GM21576 (cell line): ENCODE data around the gene PARD3.

ENCODE experiments used
- ATAC-seq: cut with Tn5 transposase; IDR thresholded peaks from one replicate; pipeline ENCODE4 v1.9.1; 2021; ENCODE audit warnings: mild to moderate bottlenecking, moderate library complexity; ENCODE audit not compliant: unreplicated experiment

PARD3 gene

DNA sequence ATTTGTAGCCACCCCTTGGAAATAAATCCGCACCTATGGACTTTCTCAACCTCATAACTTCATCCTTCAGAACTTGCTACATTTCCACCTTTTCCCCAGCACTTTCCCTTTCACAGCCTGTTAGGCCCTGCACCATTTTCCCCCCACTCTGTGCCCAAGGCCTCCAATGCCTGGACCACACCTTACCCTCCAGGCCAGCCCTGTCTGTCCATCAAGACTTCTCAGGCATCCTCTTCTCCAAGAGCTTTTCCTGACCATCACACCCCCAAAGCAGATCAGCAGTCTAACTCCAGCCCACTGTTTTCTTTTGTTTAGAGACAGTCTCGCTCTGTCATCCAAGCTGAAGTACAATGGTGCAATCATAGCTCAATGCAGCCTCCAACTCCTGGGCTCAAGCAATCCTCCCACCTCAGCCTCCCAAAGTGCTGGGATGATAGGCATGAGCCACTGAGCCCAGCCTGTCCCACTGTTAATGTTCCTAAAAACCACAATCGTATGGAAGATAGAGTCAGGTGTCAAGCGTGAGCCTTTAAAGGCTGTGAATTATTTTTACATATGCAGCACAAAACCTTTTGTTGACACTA is 116.8 kb downstream of the PARD3 start:
- no peak for ATAC-seq

DNA sequence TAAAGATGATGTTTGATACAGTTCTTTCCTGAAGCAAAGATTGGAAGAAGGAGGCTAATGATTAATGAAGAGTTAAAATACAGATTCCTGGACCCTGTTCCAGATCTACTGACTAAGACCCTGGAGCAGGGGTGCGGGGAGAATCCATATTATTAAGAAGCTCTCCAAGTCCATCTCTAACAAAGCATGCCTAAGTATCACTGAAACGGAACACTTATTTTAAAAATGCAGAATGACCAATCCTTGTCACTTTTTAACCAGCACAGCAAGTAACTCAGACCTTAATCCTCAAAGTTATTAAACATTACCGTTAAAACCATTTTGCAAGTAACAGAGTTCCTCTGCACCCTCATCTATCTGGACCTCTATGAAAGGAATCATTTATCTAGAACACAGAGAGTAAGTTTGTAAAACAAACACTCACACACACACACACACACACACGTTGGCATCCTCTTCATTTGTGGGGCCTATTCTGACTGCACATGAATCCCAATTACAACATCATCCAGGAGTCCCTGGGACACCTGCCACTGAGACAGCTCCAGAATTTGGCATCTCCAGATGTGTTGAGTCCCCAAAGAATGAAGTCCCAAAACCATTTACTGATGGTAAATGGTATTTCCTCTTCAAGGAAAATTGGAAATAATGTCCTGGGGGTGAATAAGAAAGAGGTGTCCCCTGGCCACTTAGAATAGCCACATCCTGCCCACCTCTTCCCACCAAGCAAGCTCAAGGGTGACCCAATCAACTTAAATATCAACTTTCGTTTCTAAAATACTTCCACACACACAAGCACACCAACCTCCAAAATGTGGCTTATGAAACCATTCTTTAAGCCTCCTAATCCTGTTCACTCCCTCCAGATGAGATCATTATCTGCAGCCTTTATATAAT is 117.5 kb downstream of the PARD3 start:
- ATAC-seq, result no peak

DNA sequence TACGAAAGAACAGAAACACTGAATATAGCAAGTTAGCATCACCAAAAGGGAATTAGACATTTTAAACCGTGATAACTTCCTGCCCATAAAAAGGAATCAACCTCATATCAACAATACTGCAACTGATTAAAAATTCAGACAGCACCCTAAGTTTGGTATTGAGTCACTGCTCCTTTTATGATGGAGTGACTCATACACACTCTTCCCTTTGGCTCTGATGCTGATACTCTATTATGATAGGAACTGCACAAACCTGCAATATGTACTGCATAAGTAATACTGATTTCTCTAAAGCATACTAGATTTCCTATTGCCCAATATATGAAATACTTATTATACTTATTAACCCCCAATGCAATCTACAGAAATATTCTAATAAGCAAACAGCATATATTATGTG is 118.7 kb downstream of the PARD3 start:
- no peak for ATAC-seq

DNA sequence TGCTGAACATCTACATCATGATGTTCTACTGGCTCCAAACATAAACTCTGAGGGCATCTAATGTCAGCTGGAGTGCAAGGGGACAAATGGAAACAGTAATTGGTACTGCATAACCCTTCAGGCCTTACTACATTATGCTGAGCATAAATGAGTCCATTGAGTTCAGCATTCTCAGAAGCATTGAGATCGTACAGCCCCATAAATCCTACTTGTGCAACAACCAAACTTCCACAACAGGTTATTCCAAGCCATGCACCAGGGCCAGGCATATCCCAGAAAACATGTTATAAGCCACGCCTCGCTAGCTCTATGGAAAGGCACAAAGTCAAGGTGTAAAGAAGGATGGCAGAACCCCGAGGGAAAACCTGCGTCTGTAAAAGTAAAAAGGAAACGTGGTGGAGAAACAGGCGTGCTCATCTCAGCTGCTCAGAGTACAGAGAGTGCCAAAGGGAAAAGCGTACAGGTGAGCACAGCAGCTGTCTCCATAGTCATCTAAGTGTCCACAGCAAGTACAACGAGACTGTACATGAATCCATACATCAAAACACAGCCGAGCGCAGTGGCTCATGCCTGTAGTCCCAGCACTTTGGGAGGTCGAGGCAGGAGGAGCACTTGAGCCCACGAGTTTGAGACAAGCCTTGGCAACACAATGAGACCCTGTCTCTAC is 124.6 kb downstream of the PARD3 start:
- ATAC-seq, result no peak

DNA sequence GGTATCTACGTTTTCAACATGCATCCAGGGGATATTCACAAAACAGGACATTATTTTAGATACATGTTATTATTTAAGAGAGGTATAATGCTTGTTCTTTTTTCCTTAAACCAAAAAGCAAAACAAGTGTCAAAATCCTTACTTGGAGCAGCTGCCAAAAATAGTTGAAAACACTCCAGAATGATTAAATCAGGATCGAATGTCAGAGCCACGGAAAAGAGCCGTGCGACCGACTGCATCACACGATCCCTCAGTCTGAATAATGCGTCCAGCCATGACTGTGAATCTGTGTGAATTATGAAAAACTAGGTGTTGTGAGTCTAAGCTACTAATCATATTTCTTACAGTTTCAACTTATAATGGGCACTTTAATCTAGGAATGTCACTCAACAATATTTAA is 126.0 kb downstream of the PARD3 start:
- ATAC-seq, result no peak

DNA sequence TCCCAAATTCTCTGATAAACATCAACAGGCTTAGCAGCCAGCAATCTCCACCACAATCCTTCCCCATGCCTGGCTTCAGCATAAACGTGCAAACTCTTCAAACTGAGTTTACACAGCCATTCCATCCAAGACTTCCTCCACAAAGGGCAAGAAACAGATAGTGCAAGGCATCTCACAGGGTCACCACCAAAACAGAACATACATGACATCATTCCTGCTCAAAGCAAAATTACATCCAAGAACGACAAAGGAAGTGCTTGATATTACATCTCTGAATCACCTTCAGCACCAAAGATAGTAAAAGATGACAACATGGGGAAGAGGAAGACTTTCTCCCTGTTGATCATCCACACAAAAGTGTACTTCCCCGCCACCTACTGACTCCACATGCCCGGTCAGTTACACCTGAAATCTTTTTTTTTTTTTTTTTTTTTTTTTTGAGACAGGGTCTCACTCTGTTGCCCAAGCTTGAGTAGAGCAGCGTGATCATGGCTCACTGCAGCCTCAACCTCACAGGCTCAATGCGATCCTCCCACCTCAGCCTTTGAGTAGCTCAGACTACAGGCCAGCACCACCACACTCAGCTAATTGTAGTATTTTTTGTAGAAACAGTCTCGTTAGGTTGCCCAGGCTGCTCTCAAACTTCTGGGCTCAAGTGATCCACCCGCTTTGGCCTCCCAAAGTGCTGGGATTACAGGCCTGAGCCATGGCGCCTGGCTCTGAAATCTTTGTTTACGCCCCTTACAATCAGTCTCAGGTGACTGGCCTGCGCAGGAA is 127.5 kb downstream of the PARD3 start:
- ATAC-seq, result no peak

DNA sequence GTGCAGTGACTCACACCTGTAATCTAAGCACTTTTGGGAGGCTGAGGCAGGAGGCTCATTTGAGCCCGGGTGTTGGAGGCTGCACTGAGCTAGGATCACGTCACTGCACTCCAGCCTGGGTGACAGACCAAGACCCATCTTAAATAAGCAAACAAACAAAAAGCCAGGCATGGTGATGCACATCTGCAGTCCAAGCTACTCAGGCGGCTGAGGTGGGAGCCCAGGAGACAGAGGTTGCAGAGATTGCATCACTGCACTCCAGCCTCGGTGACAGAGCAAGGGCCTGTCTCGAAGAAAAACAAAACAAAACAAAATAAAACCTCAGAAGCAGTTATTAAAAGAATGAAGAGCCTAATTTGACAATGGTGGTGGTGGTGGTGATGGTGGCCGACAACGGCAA is 132.5 kb downstream of the PARD3 start:
- no peak for ATAC-seq

DNA sequence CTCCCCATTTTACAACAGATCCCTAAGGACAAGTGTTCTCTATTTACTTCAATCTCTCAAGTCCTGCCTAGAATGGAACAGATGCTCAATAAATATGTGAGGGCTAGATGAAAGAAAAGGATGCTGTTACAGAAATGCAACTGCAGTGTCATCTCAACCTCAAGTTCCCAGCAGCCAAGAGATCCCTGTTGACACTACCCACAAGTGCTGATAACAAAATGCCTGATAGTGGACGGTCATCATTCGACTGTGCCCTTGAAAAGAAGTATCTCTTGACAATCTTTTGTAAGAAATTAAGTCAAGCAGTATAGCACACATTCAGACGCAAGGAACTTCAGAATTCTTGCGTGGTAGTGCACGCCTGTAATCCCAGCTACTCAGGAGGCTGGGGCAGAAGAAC is 133.2 kb downstream of the PARD3 start:
- ATAC-seq, result no peak

DNA sequence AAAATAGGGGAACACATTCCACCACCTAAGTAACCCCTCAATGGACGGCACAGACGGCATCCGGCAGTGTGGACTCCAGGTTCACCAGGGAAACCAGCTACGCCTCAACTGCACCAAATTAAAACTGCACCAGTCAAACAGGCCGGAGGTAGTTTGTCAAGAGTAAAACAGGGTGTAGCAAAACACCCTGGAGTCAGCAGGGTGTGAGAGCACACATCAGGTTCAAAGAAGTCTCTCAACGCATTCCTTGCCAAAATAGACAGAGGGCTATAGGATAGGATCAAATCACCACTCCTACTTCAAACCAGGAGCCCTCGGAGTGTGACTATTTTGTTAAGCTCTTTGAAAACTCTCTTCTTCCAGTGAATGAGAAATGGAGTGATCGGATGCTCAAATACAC is 135.9 kb downstream of the PARD3 start:
- no peak for ATAC-seq

DNA sequence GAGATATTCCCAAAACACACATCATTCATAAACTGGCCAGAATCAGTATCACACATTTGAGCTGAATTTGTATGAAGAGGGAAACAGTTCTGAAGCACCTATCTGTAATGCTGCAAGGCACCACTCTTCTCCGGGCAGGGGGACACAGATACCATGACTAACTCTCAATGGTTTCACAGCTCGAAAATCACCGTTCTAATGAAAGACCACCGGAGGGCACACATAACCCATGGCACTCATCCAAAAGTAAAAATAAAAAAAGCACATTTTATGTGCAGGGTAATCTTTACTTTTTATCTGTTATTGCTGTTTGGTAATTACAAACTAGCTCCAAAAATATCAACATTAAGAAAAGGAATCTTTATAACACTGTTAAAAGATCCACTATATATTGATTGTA is 137.5 kb downstream of the PARD3 start:
- no peak for ATAC-seq

DNA sequence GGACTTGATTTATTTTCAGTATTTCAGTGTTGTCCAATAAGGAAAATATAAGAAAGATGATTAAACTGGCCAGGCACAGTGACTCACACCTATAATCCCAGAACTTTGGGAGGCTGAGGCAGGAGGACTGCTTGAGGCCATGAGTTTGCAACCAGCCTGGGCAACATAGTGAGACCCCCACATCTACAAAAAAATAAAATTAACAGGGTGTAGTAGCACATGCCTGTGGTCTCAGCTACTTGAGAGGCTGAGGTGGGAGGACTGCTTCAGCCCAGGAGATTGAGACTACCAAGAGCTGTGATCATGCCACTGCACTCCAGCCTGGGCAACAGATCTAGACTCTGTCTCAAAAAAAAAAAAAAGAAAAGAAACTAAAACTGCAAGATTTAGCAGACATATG is 138.0 kb downstream of the PARD3 start:
- no peak for ATAC-seq

DNA sequence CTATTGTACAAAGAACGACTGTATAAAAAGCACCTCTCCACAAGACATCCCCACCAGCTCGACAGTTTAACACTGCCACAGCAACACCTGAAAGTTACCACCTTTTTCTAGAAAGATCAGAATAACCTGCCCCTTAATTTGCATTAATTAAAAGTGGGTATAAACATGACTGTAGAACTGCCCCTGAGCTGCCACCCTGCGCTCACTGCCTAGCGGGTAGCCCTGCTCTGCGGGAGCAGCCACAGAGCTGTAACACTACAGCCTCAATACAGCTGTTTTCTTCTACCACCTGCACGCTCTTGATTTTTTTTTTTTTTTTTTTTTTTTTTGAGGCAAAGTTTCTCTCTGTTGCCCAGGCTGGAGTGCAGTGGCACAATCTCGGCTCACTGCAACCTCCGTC is 140.9 kb downstream of the PARD3 start:
- no peak for ATAC-seq

DNA sequence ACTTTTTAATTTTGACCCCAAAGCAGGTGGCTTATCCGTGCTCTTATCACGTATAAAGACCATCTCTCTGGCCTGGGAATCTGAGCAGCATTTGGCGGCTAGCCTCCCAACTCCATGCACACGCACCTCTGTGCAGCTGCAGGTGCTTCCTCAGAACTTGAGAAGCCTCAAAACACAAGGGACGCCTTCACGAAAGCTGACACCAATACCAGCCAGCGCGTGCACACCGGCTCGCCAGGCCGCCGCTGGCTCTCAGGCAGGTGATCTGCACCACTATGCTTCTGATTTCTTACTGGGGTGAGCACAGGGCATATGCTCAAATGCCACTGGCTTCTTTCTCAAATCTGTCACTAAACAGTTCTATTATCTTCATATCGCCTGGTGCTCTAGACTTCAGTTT is 145.0 kb downstream of the PARD3 start:
- no peak for ATAC-seq

DNA sequence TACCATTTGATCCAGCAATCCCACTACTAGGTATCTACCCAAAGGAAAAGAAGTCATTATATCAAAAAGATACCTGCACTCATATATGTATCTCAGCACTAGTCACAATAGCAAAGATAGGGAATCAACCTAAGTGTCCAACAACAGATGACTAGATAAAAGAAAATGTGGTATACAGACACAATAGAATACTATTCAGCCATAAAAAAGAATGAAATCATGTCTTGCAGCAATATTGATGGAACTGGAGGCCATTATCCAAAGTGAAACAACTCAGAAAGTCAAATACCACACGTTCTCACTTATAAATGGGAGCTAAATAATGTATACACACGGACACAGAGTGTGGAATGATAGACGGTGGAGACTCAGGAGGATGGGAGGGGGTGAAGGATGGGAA is 146.0 kb downstream of the PARD3 start:
- no peak for ATAC-seq

DNA sequence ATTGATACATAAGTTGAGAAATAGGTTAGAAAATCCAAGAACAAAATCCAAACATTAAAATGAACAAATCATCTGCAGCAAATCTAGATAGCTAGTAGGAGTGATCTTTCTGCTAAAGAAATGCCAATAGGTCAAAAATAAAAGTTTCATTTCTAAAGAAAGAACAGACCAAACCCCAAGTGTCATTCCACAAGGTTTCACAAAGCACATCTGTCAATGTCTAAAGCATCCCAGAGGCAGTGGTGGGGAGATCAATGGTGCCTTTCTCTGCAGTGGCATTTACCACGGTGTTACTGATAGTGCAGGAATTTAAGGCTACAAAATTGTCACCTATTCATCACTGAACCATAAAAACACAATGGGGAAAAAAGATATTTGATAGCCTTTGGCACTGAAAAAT is 147.9 kb downstream of the PARD3 start:
- ATAC-seq, result no peak

DNA sequence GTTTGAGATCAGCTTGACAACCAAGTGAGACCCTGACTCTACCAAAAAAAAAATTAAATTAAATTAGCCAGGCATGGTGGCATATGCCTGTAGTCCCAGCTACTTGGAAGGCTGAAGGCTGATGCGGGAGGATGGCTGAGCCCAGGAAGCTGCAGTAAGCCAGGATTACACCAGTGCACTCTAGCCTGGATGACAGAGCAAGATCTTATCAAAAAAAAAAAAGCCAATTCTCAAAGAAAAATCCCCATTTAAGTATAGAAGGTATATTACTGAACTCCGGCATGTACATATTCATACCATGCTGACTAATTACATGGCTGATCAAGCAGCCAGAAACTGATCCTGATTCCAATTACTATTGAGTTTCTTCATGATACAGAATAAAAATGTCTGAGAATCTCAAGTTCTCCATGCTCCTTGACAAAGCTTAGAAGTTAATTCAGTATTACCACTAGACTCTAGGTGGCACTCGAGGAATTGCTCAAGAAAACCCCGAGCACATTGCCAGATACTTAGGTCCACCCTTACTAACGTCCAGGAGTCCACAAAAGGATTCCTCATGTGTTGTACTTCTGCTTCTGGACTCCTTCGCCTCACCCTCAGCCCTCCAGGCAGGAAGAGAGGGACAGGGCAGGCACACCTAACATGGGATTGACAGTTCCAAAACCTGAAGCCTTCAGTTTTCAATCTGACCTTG is 148.9 kb downstream of the PARD3 start:
- ATAC-seq, result peak; percentile 85

DNA sequence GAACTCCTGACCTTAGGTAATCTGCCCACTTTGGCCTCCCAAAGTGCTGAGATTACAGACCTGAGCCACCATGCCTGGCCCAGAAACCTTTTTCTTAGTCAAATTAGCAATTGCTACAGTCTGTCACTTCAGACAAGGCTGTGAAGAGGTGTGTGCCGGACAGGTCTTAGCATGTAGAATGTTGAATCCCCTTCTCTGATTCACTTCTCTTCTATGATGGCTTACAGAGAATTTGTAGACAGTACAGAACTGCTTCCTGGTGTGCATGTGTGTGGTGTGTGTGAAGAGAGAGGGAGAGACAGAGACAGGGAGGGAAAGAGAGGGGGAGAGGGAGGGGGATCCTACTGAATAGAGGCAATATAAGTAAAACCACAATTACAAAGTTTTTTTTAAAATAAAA is 150.4 kb downstream of the PARD3 start:
- ATAC-seq, result no peak

DNA sequence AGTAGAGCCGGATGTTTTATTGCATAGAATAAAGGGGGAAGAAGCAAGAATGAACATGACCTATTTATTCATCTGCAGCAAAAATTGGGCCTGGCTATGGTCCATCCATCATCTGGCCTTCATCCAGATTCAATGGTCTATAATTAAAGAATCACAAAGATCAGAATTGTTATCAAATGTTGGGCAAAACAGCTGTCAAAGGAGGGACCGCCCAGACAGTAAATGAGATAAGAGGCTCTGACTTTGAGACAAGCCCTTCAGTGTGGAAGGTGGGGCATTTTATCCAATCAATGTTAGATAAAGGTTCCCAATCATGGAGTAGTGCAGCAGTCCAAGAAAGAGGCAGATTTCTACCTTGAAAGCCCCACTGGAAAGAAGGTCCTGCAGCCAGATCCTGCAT is 153.5 kb downstream of the PARD3 start:
- no peak for ATAC-seq

DNA sequence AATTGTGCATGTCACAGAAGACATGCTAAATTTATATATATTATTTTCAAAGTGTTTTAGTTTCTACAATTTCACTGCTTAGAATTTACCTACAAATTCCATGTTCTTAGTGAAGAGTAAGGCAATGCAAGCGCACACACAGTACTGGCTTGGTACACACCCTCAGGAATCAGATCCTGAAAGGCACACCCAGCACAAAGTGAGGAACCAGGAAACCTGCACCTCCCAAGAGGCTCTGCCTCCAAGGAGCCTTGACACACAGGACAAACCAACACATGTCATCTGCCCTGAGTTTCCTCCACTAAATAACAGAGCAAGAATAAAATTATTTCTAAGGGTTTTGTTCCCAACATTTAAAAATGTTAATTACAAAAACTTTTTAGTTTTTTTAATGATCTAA is 156.2 kb downstream of the PARD3 start:
- no peak for ATAC-seq

DNA sequence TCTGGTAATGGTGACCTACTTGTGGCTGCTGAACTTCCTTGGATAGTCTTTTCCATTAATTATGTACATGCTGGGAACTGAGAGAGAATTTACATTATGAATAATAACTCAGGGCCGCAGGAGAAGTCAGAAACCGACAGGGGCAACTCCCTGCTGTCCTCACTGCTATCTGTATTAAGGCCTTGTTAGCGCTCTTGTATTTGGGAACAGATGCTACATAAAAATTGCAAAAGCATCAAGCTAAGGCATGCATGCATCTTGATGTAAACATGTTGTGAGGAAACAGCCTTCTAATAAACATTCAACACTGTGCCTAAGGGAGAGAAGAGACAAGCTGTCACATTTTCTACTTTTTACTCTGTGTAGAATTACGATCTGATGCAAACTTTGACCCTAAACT is 158.4 kb downstream of the PARD3 start:
- ATAC-seq, result no peak
